Measurements from ENCODE around the gene TENM3. TPM values are rescaled to one million over a fixed set of nuclear protein-coding genes. Genes with fewer than 3 reads are reported as not detected.

The TENM3 gene
- total and polyA plus RNA-seq, 10 of the 15 experiments (the other 5 are each of a cell fraction or from before 2014, with no cell fraction given) = 0.01 to 1.7 (median 0.08) TPM; not detected in 2

DNA sequence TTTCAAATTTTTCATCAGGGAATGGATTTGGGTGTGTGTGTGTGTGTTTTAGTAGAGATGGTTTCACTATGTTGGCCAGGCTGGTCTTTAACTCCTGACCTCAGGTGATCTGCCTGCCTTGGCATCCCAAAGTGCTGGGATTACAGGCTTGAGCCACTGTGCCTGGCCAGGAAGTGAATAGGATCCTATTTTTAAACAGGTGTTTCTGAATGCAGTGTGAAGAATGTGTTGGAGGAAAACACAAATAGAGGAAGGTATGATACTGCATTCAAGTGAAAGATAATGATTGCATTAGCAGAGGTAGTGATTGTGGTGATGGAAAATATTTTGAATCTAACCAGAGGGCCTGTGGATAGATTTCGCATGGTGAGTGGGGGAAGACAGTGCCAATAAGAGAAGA, 189.6 kb downstream of the TENM3 start:
- Histone ChIP-seq H3K79me2 (ENCODE audit: control insufficient read depth, insufficient read depth, low read length) (no peaks in the 10 kb centered on the region), H2AFZ (ENCODE audit: control insufficient read depth, low read depth, low read length) (no peak overlapping the region), H3K4me2 (ENCODE audit: control insufficient read depth, insufficient read depth) (no peak overlapping the region), H3K9ac (ENCODE audit: control insufficient read depth, insufficient read depth, low read length) (no peak overlapping the region), H3K4me3 (no peak overlapping the region), H3K27me3 (replicated peaks in 1 of 2; ENCODE audit: control insufficient read depth in 2 of 2, insufficient read depth in 2 of 2, low read length in 1 of 2) (no peaks in the 10 kb centered on the region), H3K9me3 (replicated peaks; ENCODE audit: control insufficient read depth, insufficient read depth, low read length) (no peaks in the 10 kb centered on the region), H3K36me3 (ENCODE audit: control insufficient read depth in 2 of 2, insufficient read depth in 2 of 2, low read length in 1 of 2) (no peaks in the 10 kb centered on the region), H4K20me1 (ENCODE audit: control insufficient read depth, insufficient read depth) (no peaks in the 10 kb centered on the region), H3K4me1 (ENCODE audit: control insufficient read depth, insufficient read depth, low read length) (no peaks in the 10 kb centered on the region), H3K27ac (ENCODE audit: control insufficient read depth, insufficient read depth) (no peak overlapping the region)
- no TSS peak for BruUV-seq (replicated peaks)
- CTCF ChIA-PET = no interaction called here
- no peak for DNase-seq (ENCODE audit: low read depth, low spot score)
- POLR2A ChIA-PET = no interaction called here
- intact Hi-C loops (cut with micrococcal nuclease; ENCODE audit: unreplicated experiment) = no loop called here
- WGBS (ENCODE audit: insufficient coverage, insufficient replicate concordance, low lambda C conversion rate, missing lambda C conversion rate) = 0% methylated on average over 1 of the region's 1 CpG
- ATAC-seq = no peak
- RAD21 ChIA-PET (ENCODE audit: unreplicated experiment) = no interaction called here
- in situ Hi-C loops (cut with MboI) = no loop called here
- TF ChIP-seq ZNF24 (IDR thresholded peaks at IDR 0.05) = no peak
- TF ChIP-seq EED (IDR thresholded peaks at IDR 0.05; ENCODE audit: low read depth) = no peak
- no peak for TF ChIP-seq EP300 (IDR thresholded peaks at IDR 0.05; ENCODE audit: borderline replicate concordance in 1 of 2, control insufficient read depth in 1 of 2, low read depth in 2 of 2, low read length in 2 of 2)
- no peak for TF ChIP-seq MTA2 (IDR thresholded peaks at IDR 0.05; ENCODE audit: low read depth)
- TF ChIP-seq CEBPB (IDR thresholded peaks at IDR 0.05; ENCODE audit: borderline replicate concordance in 1 of 2, low read depth in 2 of 2, low read length in 2 of 2) = no peak
- TF ChIP-seq, protein P1, sequence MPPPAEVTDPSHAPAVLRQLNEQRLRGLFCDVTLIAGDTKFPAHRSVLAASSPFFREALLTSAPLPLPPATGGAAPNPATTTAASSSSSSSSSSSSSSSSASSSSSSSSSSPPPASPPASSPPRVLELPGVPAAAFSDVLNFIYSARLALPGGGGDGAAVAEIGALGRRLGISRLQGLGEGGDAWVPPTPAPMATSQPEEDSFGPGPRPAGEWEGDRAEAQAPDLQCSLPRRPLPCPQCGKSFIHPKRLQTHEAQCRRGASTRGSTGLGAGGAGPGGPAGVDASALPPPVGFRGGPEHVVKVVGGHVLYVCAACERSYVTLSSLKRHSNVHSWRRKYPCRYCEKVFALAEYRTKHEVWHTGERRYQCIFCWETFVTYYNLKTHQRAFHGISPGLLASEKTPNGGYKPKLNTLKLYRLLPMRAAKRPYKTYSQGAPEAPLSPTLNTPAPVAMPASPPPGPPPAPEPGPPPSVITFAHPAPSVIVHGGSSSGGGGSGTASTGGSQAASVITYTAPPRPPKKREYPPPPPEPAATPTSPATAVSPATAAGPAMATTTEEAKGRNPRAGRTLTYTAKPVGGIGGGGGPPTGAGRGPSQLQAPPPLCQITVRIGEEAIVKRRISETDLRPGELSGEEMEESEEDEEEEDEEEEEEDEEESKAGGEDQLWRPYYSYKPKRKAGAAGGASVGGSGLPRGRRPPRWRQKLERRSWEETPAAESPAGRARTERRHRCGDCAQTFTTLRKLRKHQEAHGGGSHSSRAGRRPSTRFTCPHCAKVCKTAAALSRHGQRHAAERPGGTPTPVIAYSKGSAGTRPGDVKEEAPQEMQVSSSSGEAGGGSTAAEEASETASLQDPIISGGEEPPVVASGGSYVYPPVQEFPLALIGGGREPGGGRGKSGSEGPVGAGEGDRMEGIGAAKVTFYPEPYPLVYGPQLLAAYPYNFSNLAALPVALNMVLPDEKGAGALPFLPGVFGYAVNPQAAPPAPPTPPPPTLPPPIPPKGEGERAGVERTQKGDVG (CRISPR knock-in tag; IDR thresholded peaks at IDR 0.05) = no peak
- TF ChIP-seq, protein P2, sequence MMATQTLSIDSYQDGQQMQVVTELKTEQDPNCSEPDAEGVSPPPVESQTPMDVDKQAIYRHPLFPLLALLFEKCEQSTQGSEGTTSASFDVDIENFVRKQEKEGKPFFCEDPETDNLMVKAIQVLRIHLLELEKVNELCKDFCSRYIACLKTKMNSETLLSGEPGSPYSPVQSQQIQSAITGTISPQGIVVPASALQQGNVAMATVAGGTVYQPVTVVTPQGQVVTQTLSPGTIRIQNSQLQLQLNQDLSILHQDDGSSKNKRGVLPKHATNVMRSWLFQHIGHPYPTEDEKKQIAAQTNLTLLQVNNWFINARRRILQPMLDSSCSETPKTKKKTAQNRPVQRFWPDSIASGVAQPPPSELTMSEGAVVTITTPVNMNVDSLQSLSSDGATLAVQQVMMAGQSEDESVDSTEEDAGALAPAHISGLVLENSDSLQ (IDR thresholded peaks at IDR 0.05) = no peak
- no peak for TF ChIP-seq GATAD2B (conservative IDR thresholded peaks at IDR 0.05; ENCODE audit: low read depth)
- TF ChIP-seq SPI1 (IDR thresholded peaks at IDR 0.05; ENCODE audit: borderline replicate concordance, insufficient read depth, low read depth, low read length) = no peak
- TF ChIP-seq, protein P3, sequence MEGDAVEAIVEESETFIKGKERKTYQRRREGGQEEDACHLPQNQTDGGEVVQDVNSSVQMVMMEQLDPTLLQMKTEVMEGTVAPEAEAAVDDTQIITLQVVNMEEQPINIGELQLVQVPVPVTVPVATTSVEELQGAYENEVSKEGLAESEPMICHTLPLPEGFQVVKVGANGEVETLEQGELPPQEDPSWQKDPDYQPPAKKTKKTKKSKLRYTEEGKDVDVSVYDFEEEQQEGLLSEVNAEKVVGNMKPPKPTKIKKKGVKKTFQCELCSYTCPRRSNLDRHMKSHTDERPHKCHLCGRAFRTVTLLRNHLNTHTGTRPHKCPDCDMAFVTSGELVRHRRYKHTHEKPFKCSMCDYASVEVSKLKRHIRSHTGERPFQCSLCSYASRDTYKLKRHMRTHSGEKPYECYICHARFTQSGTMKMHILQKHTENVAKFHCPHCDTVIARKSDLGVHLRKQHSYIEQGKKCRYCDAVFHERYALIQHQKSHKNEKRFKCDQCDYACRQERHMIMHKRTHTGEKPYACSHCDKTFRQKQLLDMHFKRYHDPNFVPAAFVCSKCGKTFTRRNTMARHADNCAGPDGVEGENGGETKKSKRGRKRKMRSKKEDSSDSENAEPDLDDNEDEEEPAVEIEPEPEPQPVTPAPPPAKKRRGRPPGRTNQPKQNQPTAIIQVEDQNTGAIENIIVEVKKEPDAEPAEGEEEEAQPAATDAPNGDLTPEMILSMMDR (IDR thresholded peaks at IDR 0.05 in 2 of 3, conservative IDR thresholded peaks at IDR 0.05 in 1 of 3; ENCODE audit: control insufficient read depth in 2 of 3, extremely low read depth in 1 of 3, insufficient read depth in 1 of 3, low read depth in 3 of 3, low read length in 3 of 3) = no peak
- no peak for TF ChIP-seq NFYB (IDR thresholded peaks at IDR 0.05; ENCODE audit: insufficient read depth, low read depth, low read length)
- no peak for TF ChIP-seq FOXM1 (IDR thresholded peaks at IDR 0.05; ENCODE audit: low read depth, low read length)
- no peak for TF ChIP-seq GABPA (IDR thresholded peaks at IDR 0.05; ENCODE audit: low read depth)
- TF ChIP-seq RB1 (IDR thresholded peaks at IDR 0.05; ENCODE audit: borderline replicate concordance) = no peak
- TF ChIP-seq ZBED1 (IDR thresholded peaks at IDR 0.05; ENCODE audit: borderline replicate concordance) = no peak
- FAIRE-seq = no peak
- SMC1A ChIA-PET (ENCODE audit: uncharacterized antibody, unreplicated experiment) = interaction anchor here (0.6 kb wide), 1 partner anchor 194 kb away, joined by 4 read pairs; no protein-coding TSS in a partner anchor

Data from GM12878 (cell line).